GM18505 (cell line): ENCODE measurements around the gene CTNNA3.
"Not testable (repeated sequence)": the region's sequence is repeated elsewhere in the genome, so short reads cannot be mapped to it uniquely, and the experiment has no call there.

Experiments
- ATAC-seq: cut with Tn5 transposase; IDR thresholded peaks from one replicate; pipeline ENCODE4 v1.9.1; 2021; ENCODE audit not compliant: unreplicated experiment
- POLR2A ChIP-seq: IDR thresholded peaks from 4 replicates; pipeline ENCODE4 v1.6.1; 2011; ENCODE audit warnings: borderline replicate concordance; ENCODE audit not compliant: insufficient read depth, insufficient read length; ENCODE audit errors: extremely low read depth

Gene CTNNA3

GRCh38 chr10:67603086-67603485 lies 92.9 kb downstream of the CTNNA3 start:
- ATAC-seq = no peak
- no peak for TF ChIP-seq POLR2A

GRCh38 chr10:67602268-67602950 lies 93.6 kb downstream of the CTNNA3 start:
- TF ChIP-seq POLR2A = no peak
- ATAC-seq = no peak

GRCh38 chr10:67599597-67599996 lies 96.4 kb downstream of the CTNNA3 start:
- TF ChIP-seq POLR2A = no peak

GRCh38 chr10:67596641-67597040 lies 99.4 kb downstream of the CTNNA3 start:
- TF ChIP-seq POLR2A = no peak
- no peak for ATAC-seq

More at GRCh38 chr10:67599597-67599996, 96.4 kb downstream of the CTNNA3 start:
- no peak for ATAC-seq

GRCh38 chr10:67587771-67588170 lies 108.2 kb downstream of the CTNNA3 start:
- no peak for TF ChIP-seq POLR2A
- no peak for ATAC-seq

- no peak for ATAC-seq
- no peak for TF ChIP-seq POLR2A
These were observed 120.5 kb downstream of the CTNNA3 start for GRCh38 chr10:67575532-67575931.

GRCh38 chr10:67573484-67573883 lies 122.5 kb downstream of the CTNNA3 start:
- no peak for ATAC-seq

GRCh38 chr10:67571503-67571902 lies 124.5 kb downstream of the CTNNA3 start:
- no peak for ATAC-seq
- TF ChIP-seq POLR2A = no peak

More at GRCh38 chr10:67573484-67573883, 122.5 kb downstream of the CTNNA3 start:
- no peak for TF ChIP-seq POLR2A

- ATAC-seq = not testable (repeated sequence)
These were observed 137.7 kb downstream of the CTNNA3 start for GRCh38 chr10:67558311-67558710.

GRCh38 chr10:67553254-67553653 lies 142.7 kb downstream of the CTNNA3 start:
- no peak for TF ChIP-seq POLR2A
- no peak for ATAC-seq

GRCh38 chr10:67550838-67551402 lies 145.1 kb downstream of the CTNNA3 start:
- ATAC-seq = no peak
- TF ChIP-seq POLR2A = no peak

GRCh38 chr10:67550046-67550445 lies 145.9 kb downstream of the CTNNA3 start:
- no peak for TF ChIP-seq POLR2A

GRCh38 chr10:67549390-67549789 lies 146.6 kb downstream of the CTNNA3 start:
- no peak for ATAC-seq

More at GRCh38 chr10:67550046-67550445, 145.9 kb downstream of the CTNNA3 start:
- ATAC-seq = no peak

GRCh38 chr10:67541411-67541810 lies 154.6 kb downstream of the CTNNA3 start:
- no peak for TF ChIP-seq POLR2A
- no peak for ATAC-seq

More at GRCh38 chr10:67549390-67549789, 146.6 kb downstream of the CTNNA3 start:
- no peak for TF ChIP-seq POLR2A

- no peak for TF ChIP-seq POLR2A
These were observed 156.7 kb downstream of the CTNNA3 start for GRCh38 chr10:67539312-67539711.

GRCh38 chr10:67537906-67538305 lies 158.1 kb downstream of the CTNNA3 start:
- ATAC-seq = no peak
- no peak for TF ChIP-seq POLR2A

More at GRCh38 chr10:67539312-67539711, 156.7 kb downstream of the CTNNA3 start:
- ATAC-seq = no peak
